ENCODE results near the gene STEAP2.

GRCh38 chr7:90222811-90223725, 11.5 kb downstream of the STEAP2 start:
- TF ChIP-seq POLR2A (IDR thresholded peaks at IDR 0.05), result no peak
- TF ChIP-seq, protein P1, sequence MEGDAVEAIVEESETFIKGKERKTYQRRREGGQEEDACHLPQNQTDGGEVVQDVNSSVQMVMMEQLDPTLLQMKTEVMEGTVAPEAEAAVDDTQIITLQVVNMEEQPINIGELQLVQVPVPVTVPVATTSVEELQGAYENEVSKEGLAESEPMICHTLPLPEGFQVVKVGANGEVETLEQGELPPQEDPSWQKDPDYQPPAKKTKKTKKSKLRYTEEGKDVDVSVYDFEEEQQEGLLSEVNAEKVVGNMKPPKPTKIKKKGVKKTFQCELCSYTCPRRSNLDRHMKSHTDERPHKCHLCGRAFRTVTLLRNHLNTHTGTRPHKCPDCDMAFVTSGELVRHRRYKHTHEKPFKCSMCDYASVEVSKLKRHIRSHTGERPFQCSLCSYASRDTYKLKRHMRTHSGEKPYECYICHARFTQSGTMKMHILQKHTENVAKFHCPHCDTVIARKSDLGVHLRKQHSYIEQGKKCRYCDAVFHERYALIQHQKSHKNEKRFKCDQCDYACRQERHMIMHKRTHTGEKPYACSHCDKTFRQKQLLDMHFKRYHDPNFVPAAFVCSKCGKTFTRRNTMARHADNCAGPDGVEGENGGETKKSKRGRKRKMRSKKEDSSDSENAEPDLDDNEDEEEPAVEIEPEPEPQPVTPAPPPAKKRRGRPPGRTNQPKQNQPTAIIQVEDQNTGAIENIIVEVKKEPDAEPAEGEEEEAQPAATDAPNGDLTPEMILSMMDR (IDR thresholded peaks at IDR 0.05), result no peak

Data from sigmoid colon (tissue), 3 donors.